Spinal cord (tissue), 10 donors: Measurements from ENCODE around the gene AGBL1. TPM values are rescaled to one million over a fixed set of nuclear protein-coding genes. Genes with fewer than 3 reads are reported as not detected.
A peak's percentile ranks its signal among the peaks of the same experiment; 100 is the strongest.

ENCODE experiments used
- DNase-seq, 6 donors: peaks; one replicate each; pipeline versions ENCODE4 v3.0.0 to v3.0.0-alpha.2; 2013 to 2015; ENCODE audit warnings: low spot score in 6 of 6, low read depth in 4 of 6
- H3K27ac ChIP-seq: one replicate; pipeline ENCODE4 v1.5.1; 2013; ENCODE audit warnings: low read depth, low read length, control low read depth
- H3K27me3 ChIP-seq: one replicate; pipeline ENCODE4 v1.6.1; 2013; ENCODE audit warnings: low read length; ENCODE audit not compliant: control insufficient read depth, insufficient read depth
- H3K36me3 ChIP-seq: one replicate; pipeline ENCODE4 v1.6.1; 2013; ENCODE audit warnings: low read length; ENCODE audit not compliant: control insufficient read depth, insufficient read depth
- H3K4me1 ChIP-seq: one replicate; pipeline ENCODE4 v1.6.1; 2013; ENCODE audit warnings: low read length; ENCODE audit not compliant: control insufficient read depth, insufficient read depth
- H3K4me3 ChIP-seq: one replicate; pipeline ENCODE4 v1.5.1; 2013; ENCODE audit warnings: low read depth, low read length, control low read depth
- H3K9me3 ChIP-seq: one replicate; pipeline ENCODE4 v1.6.1; 2013; ENCODE audit warnings: low read length; ENCODE audit not compliant: control insufficient read depth, insufficient read depth
- WGBS: methylation state at CpG from one replicate; pipeline ENCODE4 v1.1.5; 2013; ENCODE audit warnings: missing lambda C conversion rate; ENCODE audit not compliant: insufficient coverage; 5-methylcytosine and 5-hydroxymethylcytosine counted together
- polyA plus RNA-seq, 2 donors: library from polyadenylated mRNA; unstranded; fragments of 120-200 nt; gene quantifications; one replicate each; pipeline ENCODE4 v1.2.1, GENCODE V29; 2013; ENCODE audit not compliant: insufficient read length in 2 of 2
- total RNA-seq, 2 donors: library from RNA; depleted of rRNA in 1 of 2; stranded (reverse); fragments of 120-200 nt in 1 of 2; fragments of >200 nt in 1 of 2; gene quantifications; one replicate each; pipeline versions ENCODE4 v1.2.3 to v1.2.4, GENCODE V29; 2013 to 2014
- donor health status: healthy.

Gene AGBL1
- total and polyA plus RNA-seq, 4 donors, result 0.33 to 1.1 (median 0.45) TPM

DNA sequence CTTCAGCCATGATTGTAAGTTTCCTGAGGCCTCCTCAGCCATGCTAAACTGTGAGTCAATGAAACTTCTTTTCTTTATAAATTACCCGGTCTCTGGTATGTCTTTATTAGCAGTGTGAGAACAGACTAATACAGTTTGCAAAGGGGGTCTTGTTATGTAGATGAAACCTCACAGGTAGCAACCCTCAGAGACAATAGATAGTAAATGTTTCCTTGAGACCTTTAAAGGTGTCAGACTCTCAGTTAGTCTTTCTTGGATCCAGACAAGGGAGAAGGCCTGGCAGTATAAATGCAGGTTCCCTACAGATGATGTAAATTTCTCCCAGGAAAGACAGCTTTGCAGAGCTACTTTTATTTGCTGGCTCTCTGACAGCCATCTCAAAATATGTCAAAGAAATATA, 510.8 kb downstream of the AGBL1 start:
- no CpG with 5 or more reads among the region's 1 CpG for WGBS
- Histone ChIP-seq H3K27me3 (no peaks in the 10 kb centered on the region), H3K4me1 (no peaks in the 10 kb centered on the region), H3K4me3 (no peak overlapping the region), H3K9me3 (no peaks in the 10 kb centered on the region), H3K27ac (no peak overlapping the region), H3K36me3 (no peaks in the 10 kb centered on the region)
- no peak for DNase-seq

DNA sequence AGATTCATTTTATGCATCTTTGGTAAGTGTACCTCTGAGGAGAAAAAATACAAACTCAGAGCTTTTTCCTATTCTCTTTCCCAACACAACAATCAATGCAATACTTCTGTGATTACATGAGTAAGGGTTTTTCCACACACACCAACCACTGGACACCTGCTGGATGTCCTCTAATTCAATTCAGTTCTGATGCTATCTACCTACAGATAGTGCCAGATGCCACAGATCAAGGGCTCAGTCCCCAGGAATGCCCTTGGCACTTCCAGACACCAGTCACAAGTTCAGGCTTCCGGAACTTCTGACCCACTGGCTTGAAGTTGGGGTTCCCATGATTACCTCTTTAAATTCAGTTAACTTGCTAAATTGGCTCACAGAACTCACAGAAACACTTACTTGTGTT, 511.5 kb downstream of the AGBL1 start:
- Histone ChIP-seq H3K4me1 (no peaks in the 10 kb centered on the region), H3K9me3 (no peaks in the 10 kb centered on the region), H3K27ac (no peak overlapping the region), H3K27me3 (no peaks in the 10 kb centered on the region), H3K36me3 (no peaks in the 10 kb centered on the region), H3K4me3 (no peak overlapping the region)
- no CpG with 5 or more reads among the region's 1 CpG for WGBS
- DNase-seq, result no peak

DNA sequence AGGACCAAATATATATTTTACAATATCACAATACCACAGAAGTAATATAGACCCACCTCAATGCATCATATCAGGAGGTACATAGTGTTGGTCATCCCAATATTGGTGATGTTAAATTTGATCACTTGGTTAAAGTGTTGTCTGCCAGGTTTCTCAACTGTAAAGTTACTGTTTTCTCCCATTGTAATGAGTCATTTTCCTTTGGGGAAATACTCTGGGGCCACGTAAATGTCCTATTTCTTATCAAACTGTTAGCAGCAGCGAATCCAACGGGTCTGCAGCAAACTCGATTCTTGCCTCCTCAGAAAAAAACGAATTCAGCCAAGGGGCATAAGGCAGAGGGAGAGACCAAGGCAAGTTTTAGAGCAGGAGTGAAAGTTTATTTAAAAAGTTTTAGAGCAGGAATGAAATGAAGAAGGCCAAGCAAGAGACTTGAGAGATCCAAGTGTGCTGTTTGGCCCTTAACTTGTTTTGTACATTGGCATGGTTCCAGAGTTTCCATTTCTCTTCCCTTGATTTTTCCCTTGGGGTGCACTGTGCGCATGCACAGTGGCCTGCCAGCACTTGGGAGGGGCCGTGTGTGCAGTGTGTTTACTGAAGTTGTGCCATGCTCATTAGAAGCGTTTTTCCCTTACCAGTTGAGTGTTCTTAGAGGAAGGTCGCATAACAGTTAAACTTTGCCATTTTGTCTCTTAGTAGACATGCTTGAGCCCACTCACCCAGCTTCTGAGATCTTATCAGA, 512.5 kb downstream of the AGBL1 start:
- Histone ChIP-seq H3K4me3 (no peak overlapping the region), H3K9me3 (no peaks in the 10 kb centered on the region), H3K36me3 (no peaks in the 10 kb centered on the region), H3K27me3 (no peaks in the 10 kb centered on the region), H3K27ac (no peak overlapping the region), H3K4me1 (no peaks in the 10 kb centered on the region)
- WGBS, result 82% methylated on average over 5 of the region's 9 CpGs
- DNase-seq, result no peak

DNA sequence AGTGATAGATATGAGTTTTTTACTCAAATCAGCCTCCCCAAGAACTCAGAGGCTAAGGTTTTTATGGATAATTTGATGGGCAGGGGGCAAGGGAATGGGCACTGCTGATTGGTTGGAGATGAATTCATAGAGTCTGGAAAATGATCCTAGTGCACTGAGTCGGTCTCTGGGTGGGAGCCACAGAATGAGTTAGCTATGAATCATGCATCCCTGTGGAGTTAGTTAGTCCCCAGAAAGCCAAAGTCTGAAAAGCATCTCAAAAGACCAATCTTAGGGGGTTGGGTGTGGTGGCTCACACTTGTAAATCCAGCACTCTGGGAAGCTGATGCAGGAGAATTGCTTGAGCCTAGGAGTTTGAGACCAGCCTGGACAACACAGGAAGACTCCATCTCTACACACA, 516.1 kb downstream of the AGBL1 start:
- WGBS, result 85% methylated on average over 1 of the region's 1 CpG
- no peak for DNase-seq
- Histone ChIP-seq H3K36me3 (no peaks in the 10 kb centered on the region), H3K4me3 (no peak overlapping the region), H3K27me3 (no peaks in the 10 kb centered on the region), H3K27ac (no peak overlapping the region), H3K4me1 (no peaks in the 10 kb centered on the region), H3K9me3 (no peaks in the 10 kb centered on the region)

DNA sequence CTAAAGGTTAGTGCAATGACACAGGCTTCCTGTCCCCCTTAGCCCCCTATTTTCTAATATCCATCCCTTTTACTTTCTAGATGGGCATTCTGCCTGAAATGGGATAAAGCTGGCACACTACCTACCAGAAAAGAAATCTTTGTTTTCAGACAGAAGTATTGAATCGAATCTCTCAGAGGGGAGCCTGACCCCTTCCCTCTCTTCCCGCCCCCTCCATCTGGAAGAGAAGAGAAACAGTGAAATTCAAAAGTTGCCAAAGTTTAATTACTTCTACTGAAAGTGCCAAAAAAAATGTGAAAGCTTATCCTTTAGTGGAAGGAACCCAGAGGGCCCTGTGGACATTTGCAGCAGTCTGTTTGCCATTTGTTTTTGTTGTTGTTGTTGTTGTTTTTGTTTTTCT, 523.8 kb downstream of the AGBL1 start:
- H3K4me3 ChIP-seq, result no peak overlapping the region
- no peaks in the 10 kb centered on the region for H3K27me3 ChIP-seq
- no CpG with 5 or more reads among the region's 2 CpGs for WGBS
- peak in 1 of 6 donors; percentile 73 for DNase-seq
- H3K27ac ChIP-seq, result no peak overlapping the region
- no peaks in the 10 kb centered on the region for H3K4me1 ChIP-seq
- H3K9me3 ChIP-seq, result no peaks in the 10 kb centered on the region
- H3K36me3 ChIP-seq, result no peaks in the 10 kb centered on the region

DNA sequence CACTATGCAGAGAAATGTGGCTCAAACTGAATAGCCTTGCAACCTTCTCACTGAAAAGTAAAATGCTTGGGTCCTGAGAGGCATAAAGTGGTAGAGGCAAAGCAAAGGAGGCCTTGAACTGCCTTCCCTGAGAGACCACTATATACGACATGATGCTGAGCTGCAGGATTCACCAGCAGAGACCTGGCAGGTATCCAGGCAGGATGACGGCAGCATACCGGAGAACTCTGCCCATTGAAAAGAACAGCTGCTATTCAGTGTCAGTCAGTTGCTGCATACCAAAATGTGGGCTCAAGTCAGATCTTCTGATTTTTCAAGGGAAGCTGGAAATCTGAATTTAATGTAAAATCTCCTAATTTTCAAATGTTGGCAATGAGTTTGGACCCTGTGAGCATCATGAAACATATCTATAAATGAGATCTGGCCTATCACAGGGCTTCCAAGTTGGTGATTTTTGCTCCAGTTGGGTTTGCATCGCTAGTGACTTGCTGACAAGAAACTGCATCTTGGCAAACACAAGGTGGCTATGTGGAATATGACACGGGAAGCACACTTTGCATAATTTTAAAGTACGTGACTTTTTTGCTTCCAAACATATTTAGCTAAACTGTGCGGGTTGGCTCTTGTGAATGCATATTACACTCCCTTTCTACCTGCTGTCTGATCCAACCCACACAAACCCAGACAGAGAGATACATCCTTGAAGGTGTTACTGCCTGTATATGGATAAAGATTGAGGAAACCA, 529.0 kb downstream of the AGBL1 start:
- WGBS, result 31% methylated on average over 3 of the region's 7 CpGs
- Histone ChIP-seq H3K27me3 (no peaks in the 10 kb centered on the region), H3K4me1 (no peaks in the 10 kb centered on the region), H3K27ac (no peak overlapping the region), H3K36me3 (no peaks in the 10 kb centered on the region), H3K9me3 (no peaks in the 10 kb centered on the region), H3K4me3 (no peak overlapping the region)
- DNase-seq, result peak in 4 of 6 donors; percentile 13 to 81 (median 52)

DNA sequence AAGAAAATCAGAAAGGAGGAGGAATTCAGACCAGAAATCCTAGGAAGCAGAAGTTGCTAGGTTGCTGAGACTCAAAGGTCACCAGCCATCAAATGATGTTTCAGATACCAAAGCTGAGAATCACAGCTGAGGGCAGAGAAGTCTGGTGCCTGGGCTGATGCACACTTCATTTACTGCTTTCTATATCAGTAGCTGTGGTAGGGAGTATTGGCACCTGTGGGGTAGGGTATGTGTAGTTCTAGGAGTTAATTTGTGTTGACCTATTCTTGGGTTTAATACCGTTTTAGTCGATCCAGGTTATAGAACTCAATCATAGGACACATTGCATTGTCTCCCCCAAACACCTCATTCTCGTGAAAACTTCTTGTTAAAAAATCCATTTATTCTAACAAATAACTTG, 529.6 kb downstream of the AGBL1 start:
- Histone ChIP-seq H3K27me3 (no peaks in the 10 kb centered on the region), H3K36me3 (no peaks in the 10 kb centered on the region), H3K4me3 (no peak overlapping the region), H3K4me1 (no peaks in the 10 kb centered on the region), H3K27ac (no peak overlapping the region), H3K9me3 (no peaks in the 10 kb centered on the region)
- DNase-seq, result no peak
- no CpG with 5 or more reads among the region's 3 CpGs for WGBS

DNA sequence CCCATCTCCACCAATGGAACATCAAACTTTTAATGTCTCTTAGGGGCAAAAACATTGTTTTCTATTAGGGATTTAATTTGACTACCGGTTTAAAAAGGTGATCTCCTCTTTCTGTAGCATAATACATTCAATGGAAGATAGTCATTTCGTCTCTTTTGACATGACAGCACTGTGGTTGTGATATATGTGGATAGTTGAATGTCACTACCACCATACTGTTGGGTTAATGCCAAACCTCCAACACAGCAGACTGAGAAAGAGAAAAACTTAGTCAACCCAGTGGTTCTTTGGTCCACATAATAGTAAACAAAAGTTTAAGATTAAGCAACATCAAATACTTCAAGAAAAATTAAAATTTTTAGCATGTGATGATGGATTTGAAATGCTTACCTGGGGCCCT, 530.4 kb downstream of the AGBL1 start:
- no peak for DNase-seq
- WGBS, result no CpG with 5 or more reads among the region's 2 CpGs
- H3K27ac ChIP-seq, result no peak overlapping the region

DNA sequence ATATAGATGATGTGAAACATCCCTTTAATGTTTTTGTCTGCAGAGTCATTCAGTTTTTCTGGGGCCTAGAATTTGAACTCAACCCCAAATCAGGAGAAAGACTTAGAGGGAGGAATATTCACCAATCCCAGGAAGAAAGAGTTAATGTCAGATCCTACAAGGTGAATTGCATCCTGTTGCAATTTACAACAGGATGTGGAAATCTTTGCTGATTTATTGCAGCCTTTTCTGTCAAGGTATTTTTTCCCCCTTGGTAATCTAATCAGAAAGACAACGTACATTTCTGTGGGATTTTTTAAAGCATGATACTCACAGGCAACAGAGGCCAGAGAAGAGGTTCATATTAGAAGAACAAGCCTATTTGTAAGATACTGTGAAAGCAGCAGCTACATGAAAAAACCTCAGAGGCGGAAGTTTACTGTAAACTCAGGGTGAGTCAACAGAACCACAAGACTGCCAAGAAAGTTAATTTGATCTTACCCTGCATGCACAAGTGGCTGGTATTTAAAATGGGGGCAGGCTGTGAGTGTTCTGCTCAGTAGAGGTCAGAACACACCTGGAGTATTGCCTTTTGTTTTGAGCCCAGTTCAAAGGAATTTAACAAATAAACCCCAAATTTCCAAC, 531.9 kb downstream of the AGBL1 start:
- no peaks in the 10 kb centered on the region for H3K36me3 ChIP-seq
- H3K4me1 ChIP-seq, result no peaks in the 10 kb centered on the region
- DNase-seq, result no peak
- no peak overlapping the region for H3K27ac ChIP-seq
- H3K4me3 ChIP-seq, result no peak overlapping the region
- no CpG with 5 or more reads among the region's 2 CpGs for WGBS
- H3K9me3 ChIP-seq, result no peaks in the 10 kb centered on the region
- no peaks in the 10 kb centered on the region for H3K27me3 ChIP-seq

More for the DNA sequence above, 530.4 kb downstream of the AGBL1 start:
- no peaks in the 10 kb centered on the region for H3K36me3 ChIP-seq
- no peaks in the 10 kb centered on the region for H3K27me3 ChIP-seq
- no peak overlapping the region for H3K4me3 ChIP-seq
- no peaks in the 10 kb centered on the region for H3K9me3 ChIP-seq
- no peaks in the 10 kb centered on the region for H3K4me1 ChIP-seq
